SK-N-MC (cell line): ENCODE data around the gene IAH1.

ENCODE experiments used
- EZH2 ChIP-seq: fragments of 200-600 bp; sonication (generic); IDR thresholded peaks from one replicate; pipeline ENCODE4 v1.6.1; 2017; ENCODE audit warnings: antibody characterized with exemption
- POLR2AphosphoS5 ChIP-seq: IDR thresholded peaks from 2 replicates; pipeline ENCODE4 v1.6.1; 2012; ENCODE audit warnings: mild to moderate bottlenecking, low read depth, low read length, borderline replicate concordance

DNA sequence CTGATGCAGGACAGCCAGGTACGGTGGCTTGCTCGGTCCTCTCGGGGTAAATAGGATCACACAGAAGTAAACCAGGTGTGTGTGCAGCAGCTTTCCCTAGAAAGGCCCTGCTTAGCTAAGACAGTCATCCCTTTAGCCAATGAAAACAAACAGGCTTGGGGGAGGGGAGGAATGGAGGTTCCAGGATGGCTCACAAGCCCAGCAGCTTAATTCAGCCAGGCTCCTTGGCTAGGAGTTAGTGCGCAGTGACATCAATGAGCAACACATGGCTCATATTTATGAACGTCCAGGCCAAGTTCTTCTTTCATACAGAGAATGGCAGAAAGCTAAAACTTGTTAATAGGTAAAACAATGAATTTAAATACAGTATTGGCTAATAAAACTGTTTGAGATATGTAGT, 10.2 kb downstream of the IAH1 start:
- TF ChIP-seq POLR2AphosphoS5 (no peak), EZH2 (no peak)
